ENCODE data around the gene GNE. TPM values are rescaled to one million over a fixed set of nuclear protein-coding genes. Genes with fewer than 3 reads are reported as not detected.

GNE gene
- total and polyA plus RNA-seq, 2 experiments from 2014 or later: 2.2 to 15.7 TPM

GRCh38 chr9:36245906-36246305 lies 12.3 kb downstream of the GNE start:
- no peak for ATAC-seq
- Mint-ChIP-seq H3K27ac (no peak overlapping the region), H3K27me3 (ENCODE audit: insufficient read depth, low read depth, poor library complexity) (peaks cover 1% of the 10 kb centered on the region), H3K9me3 (no peaks in the 10 kb centered on the region), H3K4me3 (no peak overlapping the region), H3K4me1 (no peaks in the 10 kb centered on the region), H3K36me3 (ENCODE audit: low read depth) (peaks cover 13% of the 10 kb centered on the region)
- 0 out of 2 replicates have a peak, but pooled peaks cover 5% of the 10 kb centered on the region for H3K79me2 ChIP-seq (replicated peaks; ENCODE audit: insufficient read depth)
- no peaks in the 10 kb centered on the region for H3F3A ChIP-seq (replicated peaks; ENCODE audit: low read depth)
- H3K4me1 ChIP-seq (ENCODE audit: insufficient read depth): no peaks in the 10 kb centered on the region
- H3K4me3 ChIP-seq: no peak overlapping the region
- TF ChIP-seq ZNF462 (CRISPR knock-in tag; IDR thresholded peaks at IDR 0.05) (no peak), CTCF (conservative IDR thresholded peaks at IDR 0.05; ENCODE audit: low read depth in 2 of 2) (no peak), EZH2 (IDR thresholded peaks at IDR 0.05; ENCODE audit: low read depth, unreplicated experiment) (no peak), NANOG (IDR thresholded peaks at IDR 0.05; ENCODE audit: borderline replicate concordance) (no peak), ETS1 (IDR thresholded peaks at IDR 0.05) (no peak), STAT1 (IDR thresholded peaks at IDR 0.05; ENCODE audit: unreplicated experiment) (no peak), JUNB (IDR thresholded peaks at IDR 0.05; ENCODE audit: unreplicated experiment) (no peak), ZNF114 (CRISPR knock-in tag; IDR thresholded peaks at IDR 0.05) (no peak), REST (IDR thresholded peaks at IDR 0.05; ENCODE audit: unreplicated experiment) (no peak), CREB1 (CRISPR knock-in tag; IDR thresholded peaks at IDR 0.05; ENCODE audit: low read depth) (no peak), ZNF331 (CRISPR knock-in tag; IDR thresholded peaks at IDR 0.05; ENCODE audit: low read depth) (no peak), POLR2AphosphoS5 (IDR thresholded peaks at IDR 0.05; ENCODE audit: low read depth) (no peak), EZH2phosphoT487 (IDR thresholded peaks at IDR 0.05; ENCODE audit: unreplicated experiment) (no peak)
- no peaks in the 10 kb centered on the region for H3K27me3 ChIP-seq (ENCODE audit: insufficient read depth)
- H3K36me3 ChIP-seq (ENCODE audit: insufficient read depth): no peaks in the 10 kb centered on the region; the same call in none of the 2 replicates
- H3K9me2 ChIP-seq (ENCODE audit: insufficient read depth): no peaks in the 10 kb centered on the region
- no peak overlapping the region; the same call in 1 of the 2 replicates for H3K27ac ChIP-seq (ENCODE audit: low read depth)
- H4K20me1 ChIP-seq (replicated peaks; ENCODE audit: insufficient read depth): peaks cover 9% of the 10 kb centered on the region
- H3K4me2 ChIP-seq: no peak overlapping the region
- DNase-seq (ENCODE audit: low spot score): no peak
- H2AFZ ChIP-seq: no peak overlapping the region

All from GM23338 (cell line).